GM06990 (cell line): ENCODE data around the gene ETFB.

Experiments used
- DNase-seq: peaks from one replicate; pipeline ENCODE4 v3.0.0-alpha.2; 2011; ENCODE audit not compliant: insufficient read length; ENCODE audit errors: extremely low read depth
- H3K27me3 ChIP-seq: replicated peaks from 2 replicates; pipeline ENCODE4 v1.6.0; 2011; ENCODE audit warnings: low read length; ENCODE audit not compliant: control insufficient read depth, insufficient read depth
- H3K36me3 ChIP-seq: 2 replicates; pipeline ENCODE4 v1.5.1; 2011; ENCODE audit warnings: low read length; ENCODE audit not compliant: control insufficient read depth, insufficient read depth
- H3K4me3 ChIP-seq: replicated peaks from 2 replicates; pipeline ENCODE4 v1.5.1; 2011; ENCODE audit warnings: low read depth, mild to moderate bottlenecking, control low read depth, low read length
- TF ChIP-seq, protein P1 (sequence below): IDR thresholded peaks from 2 replicates; pipeline ENCODE4 v1.5.1; 2011; ENCODE audit warnings: low read length, control low read depth, mild to moderate bottlenecking, inconsistent platforms; ENCODE audit not compliant: insufficient read depth, poor library complexity, severe bottlenecking

Gene ETFB

GRCh38 chr19:51366389-51367254, 434 bp upstream of the ETFB start:
- peak overlapping the region; percentile 89 for H3K4me3 ChIP-seq
- no peaks in the 10 kb centered on the region for H3K27me3 ChIP-seq
- H3K36me3 ChIP-seq: no peaks in the 10 kb centered on the region
- peak; percentile 91 for DNase-seq
- TF ChIP-seq, protein P1, sequence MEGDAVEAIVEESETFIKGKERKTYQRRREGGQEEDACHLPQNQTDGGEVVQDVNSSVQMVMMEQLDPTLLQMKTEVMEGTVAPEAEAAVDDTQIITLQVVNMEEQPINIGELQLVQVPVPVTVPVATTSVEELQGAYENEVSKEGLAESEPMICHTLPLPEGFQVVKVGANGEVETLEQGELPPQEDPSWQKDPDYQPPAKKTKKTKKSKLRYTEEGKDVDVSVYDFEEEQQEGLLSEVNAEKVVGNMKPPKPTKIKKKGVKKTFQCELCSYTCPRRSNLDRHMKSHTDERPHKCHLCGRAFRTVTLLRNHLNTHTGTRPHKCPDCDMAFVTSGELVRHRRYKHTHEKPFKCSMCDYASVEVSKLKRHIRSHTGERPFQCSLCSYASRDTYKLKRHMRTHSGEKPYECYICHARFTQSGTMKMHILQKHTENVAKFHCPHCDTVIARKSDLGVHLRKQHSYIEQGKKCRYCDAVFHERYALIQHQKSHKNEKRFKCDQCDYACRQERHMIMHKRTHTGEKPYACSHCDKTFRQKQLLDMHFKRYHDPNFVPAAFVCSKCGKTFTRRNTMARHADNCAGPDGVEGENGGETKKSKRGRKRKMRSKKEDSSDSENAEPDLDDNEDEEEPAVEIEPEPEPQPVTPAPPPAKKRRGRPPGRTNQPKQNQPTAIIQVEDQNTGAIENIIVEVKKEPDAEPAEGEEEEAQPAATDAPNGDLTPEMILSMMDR: no peak

- peak overlapping the region; percentile 89 for H3K4me3 ChIP-seq
- TF ChIP-seq, protein P1: no peak
- no peaks in the 10 kb centered on the region for H3K27me3 ChIP-seq
- no peak for DNase-seq
- H3K36me3 ChIP-seq: no peaks in the 10 kb centered on the region
Measured at GRCh38 chr19:51365211-51365964, 800 bp downstream of the ETFB start.

- H3K36me3 ChIP-seq: no peaks in the 10 kb centered on the region
- no peak overlapping the region for H3K4me3 ChIP-seq
- no peak for DNase-seq
- no peaks in the 10 kb centered on the region for H3K27me3 ChIP-seq
- TF ChIP-seq, protein P1: no peak
Measured at GRCh38 chr19:51364200-51365106, 1.7 kb downstream of the ETFB start.

DNA sequence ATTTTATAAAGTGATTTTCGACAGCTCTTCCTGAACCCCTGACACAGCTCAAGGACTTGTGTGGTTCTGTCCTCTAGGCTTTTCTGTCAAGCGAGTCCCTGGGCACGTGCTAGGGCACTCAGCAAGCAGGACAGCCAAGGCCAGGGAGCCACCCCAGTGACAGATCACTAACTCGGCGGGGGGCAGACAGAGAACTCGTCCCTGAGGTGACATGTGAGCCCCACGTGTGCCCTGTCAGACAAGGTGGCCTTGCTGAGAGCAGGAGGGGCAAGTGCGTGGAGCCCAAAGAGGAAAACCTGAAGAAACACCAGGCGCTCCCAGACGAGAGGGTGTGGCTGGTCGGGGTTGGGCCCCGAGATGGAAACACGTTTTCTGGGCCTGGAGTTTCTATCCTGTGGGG, 4.9 kb downstream of the ETFB start:
- no peaks in the 10 kb centered on the region for H3K36me3 ChIP-seq
- TF ChIP-seq, protein P1: no peak
- DNase-seq: no peak
- H3K27me3 ChIP-seq: no peaks in the 10 kb centered on the region
- H3K4me3 ChIP-seq: no peak overlapping the region

DNA sequence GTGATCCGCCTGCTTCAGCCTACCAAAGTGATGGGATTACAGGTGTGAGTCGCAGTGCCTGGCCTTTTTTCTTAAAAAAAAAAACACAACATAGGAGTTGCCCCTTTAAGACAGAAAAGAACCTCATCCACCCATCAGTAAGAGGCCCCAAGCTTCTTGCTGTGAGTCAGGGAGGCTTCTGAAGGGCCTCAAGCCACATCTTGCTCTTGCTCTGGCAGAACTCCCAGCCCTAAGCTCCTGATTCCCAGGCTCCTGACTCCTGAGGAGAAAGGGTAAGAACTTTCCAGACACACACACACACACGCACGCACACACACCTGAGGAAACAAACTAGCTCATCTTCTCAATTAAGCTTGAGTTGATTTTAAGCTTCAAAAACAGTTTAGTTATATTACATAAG, 6.9 kb downstream of the ETFB start:
- no peak for DNase-seq
- H3K4me3 ChIP-seq: no peak overlapping the region
- no peaks in the 10 kb centered on the region for H3K27me3 ChIP-seq
- TF ChIP-seq, protein P1: no peak
- H3K36me3 ChIP-seq: no peaks in the 10 kb centered on the region
